GM12878 (cell line): ENCODE results near the gene WDR72. TPM values are rescaled to one million over a fixed set of nuclear protein-coding genes. Genes with fewer than 3 reads are reported as not detected.

Experiments
- ATAC-seq: fragments of 200-7000 bp; cut with Tn5 transposase; 3 replicates; pipeline ENCODE4 v1.9.1; 2020; ENCODE audit warnings: mild to moderate bottlenecking, moderate library complexity
- BruUV-seq: library from RNA; stranded (reverse); fragments of 400-500 nt; replicated peaks from 2 replicates; lab custom pipeline; 2021; lab: Mats Ljungman, UMichigan
- CTCF ChIA-PET: fragments of 300-600 bp; sonication (Branson Sonifier 250); formaldehyde crosslinking; extraction: SDS; loops from one replicate; lab custom pipeline; 2021; ENCODE audit warnings: inconsistent platforms; lab: Yijun Ruan, JAX
- POLR2A ChIA-PET: fragments of 350-600 bp; formaldehyde crosslinking; extraction: SDS; loops from one replicate; lab custom pipeline; 2021; ENCODE audit warnings: inconsistent platforms; lab: Charles Lee
- RAD21 ChIA-PET: fragments of 300-600 bp; sonication (Branson Sonifier 250); formaldehyde crosslinking; loops from one replicate; lab custom pipeline; 2023; ENCODE audit warnings: antibody characterized with exemption; ENCODE audit not compliant: unreplicated experiment; lab: Charles Lee
- SMC1A ChIA-PET: fragments of 300-600 bp; sonication (Branson Sonifier 250); formaldehyde crosslinking; loops from one replicate; lab custom pipeline; 2023; ENCODE audit not compliant: unreplicated experiment, uncharacterized antibody; lab: Charles Lee
- DNase-seq: peaks from one replicate; pipeline ENCODE4 v3.0.0-alpha.2; 2011; ENCODE audit warnings: low read depth, low spot score
- FAIRE-seq: peaks from 3 replicates; lab custom pipeline; 2011; peaks lifted over from hg19 to GRCh38; lab: Jason Lieb, UNC
- H2AFZ ChIP-seq: 2 replicates; pipeline ENCODE4 v1.6.0; 2011; ENCODE audit warnings: low read depth, low read length, control low read depth; ENCODE audit not compliant: control insufficient read depth
- H3K27ac ChIP-seq: 2 replicates; pipeline ENCODE4 v1.5.1; 2011; ENCODE audit warnings: control low read depth; ENCODE audit not compliant: control insufficient read depth, insufficient read depth
- H3K27me3 ChIP-seq, 2 experiments: replicated peaks in 1 of 2; 2 replicates each; pipeline versions ENCODE4 v1.6.0 to v1.6.1; 2011; ENCODE audit warnings: low read length in 1 of 2; ENCODE audit not compliant: control insufficient read depth in 2 of 2, insufficient read depth in 2 of 2
- H3K36me3 ChIP-seq, 2 experiments: 2 replicates each; pipeline ENCODE4 v1.5.1; 2011; ENCODE audit warnings: low read length in 1 of 2; ENCODE audit not compliant: control insufficient read depth in 2 of 2, insufficient read depth in 2 of 2
- H3K4me1 ChIP-seq: 2 replicates; pipeline ENCODE4 v1.6.1; 2011; ENCODE audit warnings: mild to moderate bottlenecking, low read length, moderate library complexity, mixed read lengths; ENCODE audit not compliant: control insufficient read depth, insufficient read depth
- H3K4me2 ChIP-seq: 2 replicates; pipeline ENCODE4 v1.6.0; 2011; ENCODE audit warnings: control low read depth; ENCODE audit not compliant: control insufficient read depth, insufficient read depth
- H3K4me3 ChIP-seq: fragments of 200-600 bp; sonication (generic); 2 replicates; pipeline ENCODE4 v1.5.1; 2016
- H3K79me2 ChIP-seq: 2 replicates; pipeline ENCODE4 v1.6.0; 2011; ENCODE audit warnings: low read length; ENCODE audit not compliant: control insufficient read depth, insufficient read depth
- H3K9ac ChIP-seq: 2 replicates; pipeline ENCODE4 v1.8.0; 2011; ENCODE audit warnings: low read length, control low read depth, mixed read lengths; ENCODE audit not compliant: control insufficient read depth, insufficient read depth
- H3K9me3 ChIP-seq: replicated peaks from 3 replicates; pipeline ENCODE4 v1.5.1; 2011; ENCODE audit warnings: mild to moderate bottlenecking, low read length; ENCODE audit not compliant: control insufficient read depth, insufficient read depth
- H4K20me1 ChIP-seq: 2 replicates; pipeline ENCODE4 v1.6.0; 2011; ENCODE audit not compliant: control insufficient read depth, insufficient read depth
- CHD1 ChIP-seq: IDR thresholded peaks from 2 replicates; pipeline ENCODE4 v1.6.1; 2012; ENCODE audit warnings: low read depth, low read length, improper control_type of control experiment
- E2F4 ChIP-seq: IDR thresholded peaks from 2 replicates; pipeline ENCODE4 v1.6.1; 2012; ENCODE audit warnings: low read depth, low read length, improper control_type of control experiment
- EGR1 ChIP-seq, 2 experiments: IDR thresholded peaks; 1 replicate in 1 of 2; 2 replicates in 1 of 2; pipeline ENCODE4 v1.6.1; 2011 to 2012; ENCODE audit warnings: low read depth in 2 of 2, low read length in 2 of 2, borderline replicate concordance in 1 of 2, mild to moderate bottlenecking in 1 of 2, moderate library complexity in 1 of 2
- HDAC2 ChIP-seq: fragments of 200-600 bp; sonication (generic); IDR thresholded peaks from 2 replicates; pipeline ENCODE4 v1.6.1; 2017
- IKZF2 ChIP-seq, 2 experiments: fragments of 450-650 bp; IDR thresholded peaks; 2 replicates each; pipeline ENCODE4 v1.6.1; 2017; ENCODE audit warnings: mild to moderate bottlenecking in 2 of 2, moderate library complexity in 2 of 2
- KAT2A ChIP-seq: conservative IDR thresholded peaks from 2 replicates; pipeline ENCODE4 v1.6.1; 2011; ENCODE audit warnings: low read depth, low read length; ENCODE audit not compliant: control insufficient read depth
- MTA2 ChIP-seq: fragments of 450-650 bp; IDR thresholded peaks from 2 replicates; pipeline ENCODE4 v1.6.1; 2016; ENCODE audit warnings: low read depth, mild to moderate bottlenecking, moderate library complexity
- RCOR1 ChIP-seq: conservative IDR thresholded peaks from 2 replicates; pipeline ENCODE4 v1.6.1; 2012; ENCODE audit warnings: low read depth, low read length, improper control_type of control experiment
- ZBTB33 ChIP-seq: fragments of 450-650 bp; IDR thresholded peaks from 2 replicates; pipeline ENCODE4 v1.6.1; 2017; ENCODE audit warnings: mild to moderate bottlenecking
- ZNF622 ChIP-seq: fragments of 450-650 bp; IDR thresholded peaks from 2 replicates; pipeline ENCODE4 v1.6.1; 2017; ENCODE audit warnings: mild to moderate bottlenecking, inconsistent platforms
- WGBS: methylation state at CpG from one replicate; pipeline ENCODE4 v1.1.6; 2016; ENCODE audit warnings: low lambda C conversion rate; ENCODE audit not compliant: insufficient replicate concordance, insufficient coverage; ENCODE audit errors: missing lambda C conversion rate; 5-methylcytosine and 5-hydroxymethylcytosine counted together
- in situ Hi-C: fragments of 300-500 bp; cut with MboI; formaldehyde crosslinking; loops from 9 replicates; pipeline ENCODE4 v1.14.3; 2018; ENCODE audit warnings: mixed read lengths
- intact Hi-C: fragments of 100-400 bp; cut with micrococcal nuclease; formaldehyde crosslinking; loops from one replicate; pipeline ENCODE4 v1.14.2; 2022; ENCODE audit not compliant: unreplicated experiment
- polyA plus RNA-seq, 11 experiments: library from polyadenylated mRNA; depleted of rRNA in 4 of 11; unstranded in 6 of 11; stranded (reverse) in 5 of 11; fragments of >200 nt; fragmentation: Nextera tagmentation in 4 of 11; fragmentation: Illumina TruSeq in 1 of 11; extraction: Ambion mirVana in 4 of 11; extraction: Trizol in 1 of 11; gene quantifications; 1 replicate in 1 of 11; 2 replicates in 10 of 11; pipeline versions ENCODE4 v1.2.1 to v1.2.3, GENCODE V29; 2011 to 2016; ENCODE audit warnings: inconsistent platforms in 2 of 11, missing spikeins in 2 of 11, low read depth in 1 of 11
- total RNA-seq, 4 experiments: library from RNA; depleted of rRNA in 3 of 4; stranded (reverse); fragments of >200 nt in 3 of 4; fragmentation: Illumina TruSeq in 1 of 4; extraction: Trizol in 1 of 4; gene quantifications; 2 replicates each; pipeline versions ENCODE4 v1.2.1 to v1.2.3, GENCODE V29; 2013 to 2021
- TF ChIP-seq, protein P1 (sequence below): IDR thresholded peaks from 2 replicates; pipeline ENCODE4 v1.6.1; 2012; ENCODE audit warnings: mild to moderate bottlenecking, low read depth, low read length
- TF ChIP-seq, protein P2 (sequence below): fragments of 450-650 bp; IDR thresholded peaks from 2 replicates; pipeline ENCODE4 v1.6.1; 2017; ENCODE audit warnings: borderline replicate concordance

The WDR72 gene
- total and polyA plus RNA-seq, 10 of the 15 experiments (the other 5 are each of a cell fraction or from before 2014, with no cell fraction given) = 0.03 TPM; not detected in 9

DNA sequence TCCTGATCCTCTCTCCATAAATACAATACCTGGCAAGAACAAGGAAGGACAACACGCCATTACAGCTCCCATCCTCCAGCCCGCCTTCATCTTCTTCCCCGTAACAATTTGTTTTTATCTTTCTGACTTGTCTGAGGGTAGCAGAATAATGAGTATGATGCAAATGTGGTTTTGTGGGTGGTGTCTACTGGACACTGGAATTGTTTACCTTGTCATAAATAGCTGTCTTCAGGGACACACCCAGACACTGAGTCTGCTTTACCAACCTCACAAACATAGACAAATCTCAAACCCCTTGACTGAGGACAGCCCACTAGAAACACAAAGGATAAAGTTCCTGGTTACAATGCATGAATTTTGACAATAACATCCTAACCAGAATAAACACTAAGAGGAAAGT is 13.4 kb downstream of the WDR72 start:
- CTCF ChIA-PET = interaction anchor here (2.4 kb wide), 1 partner anchor 27 kb away, joined by 6 read pairs; no protein-coding TSS in a partner anchor
- WGBS = 0% methylated on average over 3 of the region's 3 CpGs
- H3K4me1 ChIP-seq = no peaks in the 10 kb centered on the region
- no peaks in the 10 kb centered on the region for H3K9me3 ChIP-seq
- H3K36me3 ChIP-seq = no peaks in the 10 kb centered on the region
- no peak overlapping the region for H3K4me3 ChIP-seq
- RAD21 ChIA-PET = no interaction called here
- H3K4me2 ChIP-seq = no peak overlapping the region
- BruUV-seq = no TSS peak
- H3K27me3 ChIP-seq = no peaks in the 10 kb centered on the region
- H3K27ac ChIP-seq = no peak overlapping the region
- no peak overlapping the region for H2AFZ ChIP-seq
- in situ Hi-C loops (no loop called here), intact Hi-C loops (no loop called here)
- H3K9ac ChIP-seq = no peak overlapping the region
- SMC1A ChIA-PET = interaction anchor here (1.1 kb wide), 1 partner anchor 12 kb away, joined by 3 read pairs; no protein-coding TSS in a partner anchor
- no peak for FAIRE-seq
- ATAC-seq = no peak
- H3K79me2 ChIP-seq = no peaks in the 10 kb centered on the region
- TF ChIP-seq RCOR1 (no peak), MTA2 (no peak), ZBTB33 (no peak), EGR1 (IDR thresholded peaks at IDR 0.05; ENCODE audit: borderline replicate concordance in 1 of 2, low read depth in 2 of 2, low read length in 2 of 2) (no peak), KAT2A (no peak), ZNF622 (no peak), IKZF2 (IDR thresholded peaks at IDR 0.05) (no peak), CHD1 (no peak), E2F4 (no peak), HDAC2 (no peak)
- TF ChIP-seq, protein P1, sequence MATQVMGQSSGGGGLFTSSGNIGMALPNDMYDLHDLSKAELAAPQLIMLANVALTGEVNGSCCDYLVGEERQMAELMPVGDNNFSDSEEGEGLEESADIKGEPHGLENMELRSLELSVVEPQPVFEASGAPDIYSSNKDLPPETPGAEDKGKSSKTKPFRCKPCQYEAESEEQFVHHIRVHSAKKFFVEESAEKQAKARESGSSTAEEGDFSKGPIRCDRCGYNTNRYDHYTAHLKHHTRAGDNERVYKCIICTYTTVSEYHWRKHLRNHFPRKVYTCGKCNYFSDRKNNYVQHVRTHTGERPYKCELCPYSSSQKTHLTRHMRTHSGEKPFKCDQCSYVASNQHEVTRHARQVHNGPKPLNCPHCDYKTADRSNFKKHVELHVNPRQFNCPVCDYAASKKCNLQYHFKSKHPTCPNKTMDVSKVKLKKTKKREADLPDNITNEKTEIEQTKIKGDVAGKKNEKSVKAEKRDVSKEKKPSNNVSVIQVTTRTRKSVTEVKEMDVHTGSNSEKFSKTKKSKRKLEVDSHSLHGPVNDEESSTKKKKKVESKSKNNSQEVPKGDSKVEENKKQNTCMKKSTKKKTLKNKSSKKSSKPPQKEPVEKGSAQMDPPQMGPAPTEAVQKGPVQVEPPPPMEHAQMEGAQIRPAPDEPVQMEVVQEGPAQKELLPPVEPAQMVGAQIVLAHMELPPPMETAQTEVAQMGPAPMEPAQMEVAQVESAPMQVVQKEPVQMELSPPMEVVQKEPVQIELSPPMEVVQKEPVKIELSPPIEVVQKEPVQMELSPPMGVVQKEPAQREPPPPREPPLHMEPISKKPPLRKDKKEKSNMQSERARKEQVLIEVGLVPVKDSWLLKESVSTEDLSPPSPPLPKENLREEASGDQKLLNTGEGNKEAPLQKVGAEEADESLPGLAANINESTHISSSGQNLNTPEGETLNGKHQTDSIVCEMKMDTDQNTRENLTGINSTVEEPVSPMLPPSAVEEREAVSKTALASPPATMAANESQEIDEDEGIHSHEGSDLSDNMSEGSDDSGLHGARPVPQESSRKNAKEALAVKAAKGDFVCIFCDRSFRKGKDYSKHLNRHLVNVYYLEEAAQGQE = no peak
- TF ChIP-seq, protein P2, sequence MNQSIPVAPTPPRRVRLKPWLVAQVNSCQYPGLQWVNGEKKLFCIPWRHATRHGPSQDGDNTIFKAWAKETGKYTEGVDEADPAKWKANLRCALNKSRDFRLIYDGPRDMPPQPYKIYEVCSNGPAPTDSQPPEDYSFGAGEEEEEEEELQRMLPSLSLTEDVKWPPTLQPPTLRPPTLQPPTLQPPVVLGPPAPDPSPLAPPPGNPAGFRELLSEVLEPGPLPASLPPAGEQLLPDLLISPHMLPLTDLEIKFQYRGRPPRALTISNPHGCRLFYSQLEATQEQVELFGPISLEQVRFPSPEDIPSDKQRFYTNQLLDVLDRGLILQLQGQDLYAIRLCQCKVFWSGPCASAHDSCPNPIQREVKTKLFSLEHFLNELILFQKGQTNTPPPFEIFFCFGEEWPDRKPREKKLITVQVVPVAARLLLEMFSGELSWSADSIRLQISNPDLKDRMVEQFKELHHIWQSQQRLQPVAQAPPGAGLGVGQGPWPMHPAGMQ = no peak
- TF ChIP-seq, all 136 proteins: peak for 0
- no peaks in the 10 kb centered on the region for H4K20me1 ChIP-seq
- POLR2A ChIA-PET = no interaction called here
- DNase-seq = no peak
